ENCODE measurements around the gene TNFRSF14.

The TNFRSF14 gene

DNA sequence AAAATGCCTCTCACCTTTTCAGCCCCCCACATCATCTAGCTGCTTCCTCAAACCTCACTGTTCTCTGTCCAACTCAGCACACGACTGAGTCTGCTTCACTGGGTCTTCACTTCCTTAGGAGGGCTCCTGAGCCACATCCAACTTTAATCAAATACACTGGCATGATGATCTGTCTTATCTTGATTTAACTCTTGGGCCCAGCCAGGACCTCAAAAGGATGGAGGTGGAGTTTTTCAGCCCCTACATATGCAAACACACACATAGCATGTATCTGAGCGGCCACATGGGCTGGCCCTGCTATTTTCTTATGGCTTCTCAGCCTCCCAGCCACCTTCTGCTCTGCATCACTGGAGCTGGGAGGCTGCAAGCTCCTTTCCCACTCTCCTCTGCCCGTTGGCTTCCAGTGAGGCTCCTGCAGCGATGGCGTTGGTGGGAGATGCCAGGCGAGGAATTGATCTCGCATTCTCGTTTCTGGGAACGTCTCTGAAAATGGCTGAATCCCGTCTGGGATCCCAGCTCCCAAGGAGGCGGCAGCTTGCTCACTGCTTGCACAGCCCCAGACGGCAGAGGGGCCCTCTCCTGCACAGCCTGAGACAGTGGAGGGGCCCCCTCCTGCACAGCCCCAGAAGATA lies 28.6 kb downstream of the TNFRSF14 start:
- peak; percentile 58 for FAIRE-seq
- no peak for DNase-seq (ENCODE audit: insufficient read length, low spot score)
- TF ChIP-seq TAF1 (IDR thresholded peaks at IDR 0.05; ENCODE audit: low read depth, low read length) (no peak), SPI1 (IDR thresholded peaks at IDR 0.05; ENCODE audit: low read depth, low read length) (no peak), POLR2AphosphoS5 (IDR thresholded peaks at IDR 0.05; ENCODE audit: low read depth, low read length) (no peak), PAX5 (IDR thresholded peaks at IDR 0.05; ENCODE audit: insufficient read depth, low read length, severe bottlenecking) (no peak), POU2F2 (IDR thresholded peaks at IDR 0.05; ENCODE audit: low read depth, low read length) (no peak), POLR2A (IDR thresholded peaks at IDR 0.05; ENCODE audit: low read depth, low read length) (no peak)

DNA sequence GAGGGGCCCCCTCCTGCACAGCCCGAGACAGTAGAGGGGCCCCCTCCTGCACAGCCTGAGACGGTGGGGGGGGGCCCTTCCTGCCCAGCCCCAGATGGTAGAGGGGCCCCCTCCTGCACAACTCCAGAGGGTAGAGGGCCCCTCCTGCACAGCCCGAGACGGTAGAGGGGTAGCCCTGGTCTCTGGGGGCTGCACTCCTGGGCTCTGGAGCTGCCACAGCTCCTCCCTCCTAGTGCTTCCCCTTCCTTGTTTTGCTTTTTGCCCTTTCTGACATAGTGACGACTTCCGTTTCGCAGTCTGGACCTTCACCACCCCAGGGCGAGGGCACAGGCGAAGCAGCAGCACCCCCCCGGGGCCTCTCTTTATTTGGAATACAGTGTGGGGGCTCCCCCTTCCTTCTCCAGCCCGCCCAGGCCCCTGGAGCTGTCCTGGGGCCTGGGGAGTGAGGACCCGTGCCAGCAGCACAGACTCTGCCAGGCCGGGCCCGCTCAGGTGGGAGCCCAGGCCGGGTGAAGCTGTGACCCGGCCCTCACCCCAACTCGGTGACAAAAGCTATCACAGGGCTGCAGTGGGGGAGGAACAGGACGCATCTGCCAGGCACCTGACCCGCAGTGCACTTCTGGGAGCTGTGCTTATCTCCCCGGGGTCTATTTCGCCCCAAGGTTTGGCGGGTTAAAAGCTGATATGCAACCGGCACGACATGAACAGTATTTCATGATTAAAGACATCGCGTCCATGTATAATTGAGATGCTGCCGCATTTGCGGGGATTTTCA lies 29.3 kb downstream of the TNFRSF14 start:
- TF ChIP-seq TAF1 (IDR thresholded peaks at IDR 0.05; ENCODE audit: low read depth, low read length), result no peak; the same call in 1 of the 2 replicates
- peak; percentile 29 for TF ChIP-seq SPI1 (IDR thresholded peaks at IDR 0.05; ENCODE audit: low read depth, low read length)
- TF ChIP-seq PAX5 (IDR thresholded peaks at IDR 0.05; ENCODE audit: insufficient read depth, low read length, severe bottlenecking), result no peak
- no peak for TF ChIP-seq POU2F2 (IDR thresholded peaks at IDR 0.05; ENCODE audit: low read depth, low read length)
- peak; percentile 52 for TF ChIP-seq POLR2A (IDR thresholded peaks at IDR 0.05; ENCODE audit: low read depth, low read length)
- no peak for TF ChIP-seq POLR2AphosphoS5 (IDR thresholded peaks at IDR 0.05; ENCODE audit: low read depth, low read length)
- peak; percentile 91 for FAIRE-seq

DNA sequence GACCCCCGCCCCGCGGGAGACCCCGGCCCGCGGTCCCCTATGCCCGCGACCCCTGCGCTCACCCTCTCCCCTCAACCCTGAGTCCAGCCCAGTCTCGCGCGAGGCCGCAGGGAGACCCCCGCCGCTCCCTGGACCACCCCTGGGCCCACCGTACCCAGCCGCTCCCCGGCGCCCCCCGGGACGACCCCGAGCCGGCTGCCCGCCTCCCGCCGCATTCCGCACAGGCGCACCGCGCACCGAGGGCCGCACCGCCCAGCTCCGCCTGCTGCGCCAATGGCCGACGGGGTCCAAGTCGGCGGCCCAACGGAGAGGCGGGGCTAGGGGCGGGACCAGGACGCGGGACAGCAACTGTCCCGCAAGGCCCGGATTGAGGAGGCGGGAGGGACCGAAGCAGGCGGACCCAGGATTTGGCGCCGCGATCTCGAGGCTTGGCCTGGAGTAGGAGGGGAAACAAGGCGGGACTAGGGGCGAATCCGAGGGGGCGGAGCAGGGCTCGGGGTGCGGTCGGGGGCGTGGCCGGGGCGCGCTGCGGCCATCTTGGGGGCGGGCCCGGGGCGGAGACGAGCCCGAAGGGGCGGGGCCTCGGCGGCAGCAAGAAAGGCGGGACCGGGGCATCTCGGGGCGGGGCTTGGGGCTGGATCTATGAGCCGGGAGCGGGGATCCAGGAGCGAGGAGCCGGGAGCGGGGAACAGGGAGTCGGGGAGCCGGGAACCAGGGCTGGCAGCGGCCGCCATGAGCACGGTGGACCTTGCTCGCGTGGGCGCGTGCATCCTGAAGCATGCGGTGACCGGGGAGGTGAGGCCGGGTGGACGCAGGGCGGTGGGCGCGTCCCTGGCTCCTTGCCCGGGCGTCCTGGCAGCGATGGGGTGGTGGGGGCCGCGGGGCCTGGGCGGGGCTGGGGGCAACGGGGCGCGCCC lies 30.2 kb downstream of the TNFRSF14 start, which contains the start of gene PRXL2B:
Gene PRXL2B, plus strand, starts transcription at position 624 of the 917 bp plus-strand sequence. Its CDS starts 109 bp downstream, at position 733.
- FAIRE-seq (peak; percentile 99), DNase-seq (ENCODE audit: insufficient read length, low spot score) (peak; percentile 97)
- TF ChIP-seq POLR2AphosphoS5 (IDR thresholded peaks at IDR 0.05; ENCODE audit: low read depth, low read length), result no peak
- no peak for TF ChIP-seq POLR2A (IDR thresholded peaks at IDR 0.05; ENCODE audit: low read depth, low read length)
- no peak for TF ChIP-seq TAF1 (IDR thresholded peaks at IDR 0.05; ENCODE audit: low read depth, low read length)
- TF ChIP-seq SPI1 (IDR thresholded peaks at IDR 0.05; ENCODE audit: low read depth, low read length), result no peak
- TF ChIP-seq POU2F2 (IDR thresholded peaks at IDR 0.05; ENCODE audit: low read depth, low read length), result no peak
- TF ChIP-seq PAX5 (IDR thresholded peaks at IDR 0.05; ENCODE audit: insufficient read depth, low read length, severe bottlenecking), result no peak

More for the DNA sequence above, 29.3 kb downstream of the TNFRSF14 start:
- peak; percentile 74 for DNase-seq (ENCODE audit: insufficient read length, low spot score)

DNA sequence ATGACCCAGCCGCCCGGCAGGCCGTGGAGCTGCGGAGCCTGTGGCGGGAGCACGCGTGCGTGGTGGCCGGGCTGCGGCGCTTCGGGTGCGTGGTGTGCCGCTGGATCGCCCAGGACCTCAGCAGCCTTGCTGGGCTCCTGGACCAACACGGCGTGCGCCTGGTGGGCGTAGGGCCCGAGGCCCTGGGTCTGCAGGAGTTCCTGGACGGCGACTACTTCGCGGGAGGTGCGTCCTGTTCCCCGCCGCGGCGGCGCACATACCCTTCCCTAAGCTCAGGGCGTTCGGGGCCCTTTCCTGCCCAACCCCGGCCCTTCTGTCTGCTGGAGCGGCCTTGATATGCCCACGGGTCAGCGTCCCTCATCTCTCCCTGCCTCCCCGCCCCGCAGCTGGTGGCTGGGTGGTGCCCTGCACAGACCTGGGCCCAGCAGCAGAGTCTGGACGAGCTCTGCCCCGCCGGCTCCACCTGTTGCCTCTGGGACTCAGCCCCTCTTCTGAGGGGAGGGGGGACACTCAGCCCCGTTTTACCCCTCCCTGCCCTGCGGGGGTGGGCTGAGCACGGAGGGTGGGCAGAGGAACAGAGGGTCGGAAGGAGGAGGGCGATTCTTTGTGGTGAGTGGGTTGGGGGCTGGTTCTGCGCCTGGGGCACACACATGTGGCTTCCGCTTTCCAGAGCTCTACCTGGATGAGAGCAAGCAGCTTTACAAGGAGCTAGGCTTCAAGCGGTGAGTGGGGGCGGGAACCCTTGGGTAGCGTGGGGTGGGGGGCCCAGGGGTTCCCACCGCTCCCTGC lies 31.1 kb downstream of the TNFRSF14 start:
- DNase-seq (ENCODE audit: insufficient read length, low spot score), result no peak
- no peak for TF ChIP-seq POU2F2 (IDR thresholded peaks at IDR 0.05; ENCODE audit: low read depth, low read length)
- no peak for TF ChIP-seq POLR2A (IDR thresholded peaks at IDR 0.05; ENCODE audit: low read depth, low read length)
- TF ChIP-seq TAF1 (IDR thresholded peaks at IDR 0.05; ENCODE audit: low read depth, low read length), result no peak
- no peak for TF ChIP-seq SPI1 (IDR thresholded peaks at IDR 0.05; ENCODE audit: low read depth, low read length)
- no peak for TF ChIP-seq POLR2AphosphoS5 (IDR thresholded peaks at IDR 0.05; ENCODE audit: low read depth, low read length)
- no peak for TF ChIP-seq PAX5 (IDR thresholded peaks at IDR 0.05; ENCODE audit: insufficient read depth, low read length, severe bottlenecking)
- FAIRE-seq, result peak; percentile 51

DNA sequence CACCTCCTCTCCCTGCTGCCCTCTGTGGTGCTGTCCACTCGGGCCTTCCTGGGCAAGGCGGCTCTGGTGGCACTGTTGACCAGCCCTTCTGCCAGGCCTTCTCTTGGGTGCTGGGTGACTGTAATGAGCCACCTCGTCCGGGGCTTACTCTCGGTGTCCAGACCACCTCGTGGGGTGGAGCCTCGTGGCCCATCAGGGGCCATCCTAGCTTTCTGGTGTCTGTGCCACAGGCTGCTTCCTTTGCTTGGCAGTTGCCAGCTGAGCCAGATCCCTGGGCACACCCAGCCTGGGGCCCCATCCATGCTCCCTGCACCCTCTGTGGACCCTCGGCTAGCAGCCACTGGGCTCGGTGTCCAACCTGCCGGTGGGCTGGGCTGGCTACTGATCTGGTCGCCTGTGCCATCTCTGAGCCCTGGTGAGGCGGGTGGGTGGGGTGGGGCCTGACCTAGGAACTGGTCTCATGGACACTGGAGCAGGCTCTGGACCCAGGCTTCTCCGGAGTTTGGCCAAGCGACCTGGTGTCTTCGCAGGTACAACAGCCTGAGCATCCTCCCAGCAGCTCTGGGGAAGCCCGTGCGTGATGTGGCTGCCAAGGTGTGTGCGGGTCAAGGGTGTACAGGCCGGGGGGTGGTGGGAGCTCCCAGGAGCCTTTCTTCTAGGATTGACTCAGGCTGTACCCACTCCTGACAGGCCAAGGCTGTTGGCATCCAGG lies 31.8 kb downstream of the TNFRSF14 start:
- no peak for TF ChIP-seq PAX5 (IDR thresholded peaks at IDR 0.05; ENCODE audit: insufficient read depth, low read length, severe bottlenecking)
- TF ChIP-seq POLR2AphosphoS5 (IDR thresholded peaks at IDR 0.05; ENCODE audit: low read depth, low read length), result no peak
- no peak for TF ChIP-seq TAF1 (IDR thresholded peaks at IDR 0.05; ENCODE audit: low read depth, low read length)
- no peak for TF ChIP-seq POU2F2 (IDR thresholded peaks at IDR 0.05; ENCODE audit: low read depth, low read length)
- no peak for TF ChIP-seq POLR2A (IDR thresholded peaks at IDR 0.05; ENCODE audit: low read depth, low read length)
- no peak for TF ChIP-seq SPI1 (IDR thresholded peaks at IDR 0.05; ENCODE audit: low read depth, low read length)
- DNase-seq (ENCODE audit: insufficient read length, low spot score) (no peak), FAIRE-seq (no peak)

DNA sequence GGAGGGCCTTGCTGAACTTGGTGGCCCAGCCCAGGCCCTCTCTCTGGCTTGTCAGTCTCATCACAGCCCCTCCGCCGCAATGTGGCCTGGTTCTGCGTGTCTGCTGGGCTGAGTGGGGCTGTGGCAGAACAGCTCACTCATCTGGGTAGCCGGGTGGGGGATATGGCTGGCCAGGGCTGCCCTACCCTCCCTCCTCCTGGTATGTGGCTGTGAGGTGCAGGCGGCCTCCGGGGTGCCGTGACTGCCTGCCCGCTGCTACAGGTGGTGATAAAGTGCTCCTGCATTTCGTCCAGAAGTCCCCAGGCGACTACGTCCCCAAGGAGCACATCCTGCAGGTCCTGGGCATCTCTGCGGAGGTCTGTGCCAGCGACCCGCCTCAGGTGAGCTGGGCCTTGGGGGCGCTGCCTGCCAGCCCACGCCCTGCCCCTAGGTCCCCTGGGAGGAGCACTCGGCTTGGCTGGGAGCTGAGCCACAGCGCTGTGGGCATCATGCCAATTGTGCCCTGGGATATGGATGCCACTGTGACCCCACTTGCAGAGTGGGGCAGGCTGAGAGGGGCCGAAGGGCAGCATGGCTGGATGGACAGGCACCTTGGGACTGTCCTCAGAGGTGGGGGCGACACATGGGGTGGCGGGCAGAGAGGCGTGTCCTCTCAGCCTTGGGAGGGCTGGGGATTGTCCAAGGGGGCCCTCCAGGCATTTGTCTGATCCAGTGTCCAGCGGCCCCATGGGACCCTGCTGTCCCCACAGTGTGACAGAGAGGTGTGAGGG lies 32.7 kb downstream of the TNFRSF14 start:
- DNase-seq (ENCODE audit: insufficient read length, low spot score) (no peak), FAIRE-seq (no peak)
- TF ChIP-seq POU2F2 (IDR thresholded peaks at IDR 0.05; ENCODE audit: low read depth, low read length), result no peak
- no peak for TF ChIP-seq SPI1 (IDR thresholded peaks at IDR 0.05; ENCODE audit: low read depth, low read length)
- no peak for TF ChIP-seq TAF1 (IDR thresholded peaks at IDR 0.05; ENCODE audit: low read depth, low read length)
- no peak for TF ChIP-seq PAX5 (IDR thresholded peaks at IDR 0.05; ENCODE audit: insufficient read depth, low read length, severe bottlenecking)
- TF ChIP-seq POLR2A (IDR thresholded peaks at IDR 0.05; ENCODE audit: low read depth, low read length), result no peak
- no peak for TF ChIP-seq POLR2AphosphoS5 (IDR thresholded peaks at IDR 0.05; ENCODE audit: low read depth, low read length)
